HepG2 (cell line): ENCODE data around the gene USP2. TPM values are rescaled to one million over a fixed set of nuclear protein-coding genes. Genes with fewer than 3 reads are reported as not detected.

Experiments used
- ARID3A ChIP-seq: IDR thresholded peaks from 2 replicates; pipeline ENCODE4 v1.6.1; 2012; ENCODE audit warnings: low read depth, low read length, improper control_type of control experiment
- KDM6A ChIP-seq: IDR thresholded peaks from 2 replicates; pipeline ENCODE4 v1.6.1; 2016; ENCODE audit warnings: low read depth
- MAZ ChIP-seq, 2 experiments: sonication (generic) in 1 of 2; formaldehyde crosslinking in 1 of 2; IDR thresholded peaks; 2 replicates each; pipeline versions ENCODE4 v1.5.0 to v1.6.1; 2012 to 2020; ENCODE audit warnings: low read depth in 2 of 2, mild to moderate bottlenecking in 2 of 2, borderline replicate concordance in 1 of 2, improper control_type of control experiment in 1 of 2, low read length in 1 of 2, missing genetic modification reagents in 1 of 2, moderate library complexity in 1 of 2
- PTBP1 ChIP-seq: fragments of 200-400 bp; formaldehyde crosslinking; IDR thresholded peaks from 2 replicates; pipeline ENCODE4 v1.6.1; 2018; ENCODE audit warnings: low read length, low read depth; ENCODE audit not compliant: poor library complexity, severe bottlenecking
- SSRP1 ChIP-seq: IDR thresholded peaks from 2 replicates; pipeline ENCODE4 v1.6.1; 2016; ENCODE audit warnings: control low read depth
- ZFP36 ChIP-seq: fragments of 150-350 bp; IDR thresholded peaks from 2 replicates; pipeline ENCODE4 v1.6.1; 2018; ENCODE audit warnings: borderline replicate concordance, low read length, low read depth; ENCODE audit not compliant: partially characterized antibody
- ZFP36L2 ChIP-seq: sonication (generic); formaldehyde crosslinking; IDR thresholded peaks from 2 replicates; pipeline ENCODE4 v1.4.0; 2020; ENCODE audit warnings: missing genetic modification reagents
- ZNF101 ChIP-seq: sonication (generic); formaldehyde crosslinking; IDR thresholded peaks from 2 replicates; pipeline ENCODE4 v1.4.0; 2020; ENCODE audit warnings: mild to moderate bottlenecking, low read depth, missing genetic modification reagents, borderline replicate concordance
- ZNF292 ChIP-seq: sonication (generic); formaldehyde crosslinking; IDR thresholded peaks from 2 replicates; pipeline ENCODE4 v1.8.1; 2022; ENCODE audit warnings: mild to moderate bottlenecking, low read depth, missing genetic modification reagents, borderline replicate concordance
- ZNF407 ChIP-seq: sonication (generic); formaldehyde crosslinking; IDR thresholded peaks from one replicate; pipeline ENCODE4 v1.5.1; 2020; ENCODE audit warnings: mild to moderate bottlenecking, missing genetic modification reagents; ENCODE audit errors: not compliant biosample characterization
- ZNF431 ChIP-seq: sonication (generic); formaldehyde crosslinking; IDR thresholded peaks from 2 replicates; pipeline ENCODE4 v1.9.0; 2022; ENCODE audit warnings: missing genetic modification reagents, low read depth, mild to moderate bottlenecking, borderline replicate concordance
- ZNF614 ChIP-seq: IDR thresholded peaks from 2 replicates; pipeline ENCODE4 v1.6.1; 2018; ENCODE audit warnings: missing biosample characterization, missing genetic modification reagents, inconsistent platforms, borderline replicate concordance
- ZSCAN9 ChIP-seq: IDR thresholded peaks from 2 replicates; pipeline ENCODE4 v1.6.1; 2016; ENCODE audit warnings: borderline replicate concordance
- polyA plus RNA-seq, 8 experiments: library from polyadenylated mRNA; depleted of rRNA in 3 of 8; stranded (reverse) in 7 of 8; unstranded in 1 of 8; fragments of >200 nt; fragmentation: Illumina TruSeq in 4 of 8; extraction: Trizol in 4 of 8; gene quantifications; 2 replicates each; pipeline versions ENCODE4 v1.2.1 to v1.2.3, GENCODE V29; 2011 to 2016; ENCODE audit warnings: low read depth in 4 of 8, missing spikeins in 1 of 8, mixed read lengths in 1 of 8; ENCODE audit not compliant: insufficient read depth in 1 of 8
- total RNA-seq, 5 experiments: library from RNA; depleted of rRNA; stranded (reverse); fragments of >200 nt; fragmentation: Illumina TruSeq; extraction: Trizol; gene quantifications; 2 replicates each; pipeline ENCODE4 v1.2.3, GENCODE V29; 2016; ENCODE audit warnings: low read depth in 1 of 5

Gene USP2
- total and polyA plus RNA-seq, 2 of the 13 experiments (the other 11 are each of a cell fraction or from before 2014, with no cell fraction given), result 2.5 to 6.0 TPM

DNA sequence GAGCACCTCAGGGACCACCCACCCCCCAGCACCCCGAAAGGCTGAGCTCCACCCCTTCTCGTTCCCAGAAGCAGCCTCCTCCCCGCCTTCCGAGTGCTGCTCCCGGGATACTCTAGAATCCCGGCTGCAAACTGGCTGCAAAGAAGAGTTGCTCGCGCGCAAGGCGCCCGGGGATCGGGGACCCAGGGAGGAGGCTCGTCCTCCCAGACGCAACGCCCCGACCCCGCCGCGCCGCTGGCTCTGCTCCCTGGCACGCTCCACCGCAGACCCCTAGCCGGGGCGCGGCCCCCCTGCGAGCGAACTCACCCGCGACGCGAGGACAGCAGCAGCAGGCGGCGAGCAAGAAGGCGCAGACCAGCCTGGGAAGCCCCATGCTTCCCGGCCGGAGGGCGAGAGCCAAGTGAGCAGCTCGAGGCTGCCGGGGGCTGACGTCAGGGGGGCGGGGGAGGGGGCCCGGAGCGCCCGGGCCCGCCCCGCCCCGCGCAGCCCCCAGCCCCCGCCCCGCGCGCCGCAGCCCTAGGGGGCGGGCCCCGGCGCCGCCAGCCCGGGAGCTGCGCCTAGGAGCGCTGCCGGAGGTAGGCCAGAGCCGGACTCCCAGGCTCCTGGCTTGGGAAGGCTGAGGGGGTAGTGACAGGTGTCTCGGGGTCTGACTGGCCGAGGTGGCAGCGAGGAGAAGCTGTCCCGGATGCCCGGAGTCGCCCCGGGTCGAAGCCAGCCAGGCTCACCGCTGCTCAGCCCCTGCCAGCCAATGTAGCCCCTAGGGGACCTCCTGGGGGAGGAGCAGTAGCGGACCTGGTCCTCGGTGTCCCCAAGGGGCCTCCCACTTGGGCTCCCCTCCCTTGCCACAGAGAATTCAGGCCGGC, 64.5 kb downstream of the USP2 start, which contains the start of gene MCAM (continued):
- TF ChIP-seq KDM6A (CRISPR knock-in tag) (no peak), ZFP36 (no peak), ZNF407 (CRISPR knock-in tag) (peak; percentile 32), ZNF614 (CRISPR knock-in tag) (no peak), MAZ (IDR thresholded peaks at IDR 0.05; ENCODE audit: borderline replicate concordance, low read depth, low read length) (no peak), MAZ (CRISPR knock-in tag; IDR thresholded peaks at IDR 0.05; ENCODE audit: low read depth) (peak; percentile 53; the same call in 1 of the 2 replicates), ZNF292 (CRISPR knock-in tag) (no peak), ZNF101 (no peak), ZNF431 (CRISPR knock-in tag) (no peak), ZSCAN9 (CRISPR knock-in tag) (no peak), ARID3A (no peak), ZFP36L2 (CRISPR knock-in tag) (no peak), PTBP1 (peak; percentile 34), SSRP1 (no peak)
